ENCODE data around the gene HSPB9.

Gene HSPB9

GRCh38 chr17:42146911-42147607 lies 24.5 kb downstream of the HSPB9 start:
- no peak for DNase-seq

DNA sequence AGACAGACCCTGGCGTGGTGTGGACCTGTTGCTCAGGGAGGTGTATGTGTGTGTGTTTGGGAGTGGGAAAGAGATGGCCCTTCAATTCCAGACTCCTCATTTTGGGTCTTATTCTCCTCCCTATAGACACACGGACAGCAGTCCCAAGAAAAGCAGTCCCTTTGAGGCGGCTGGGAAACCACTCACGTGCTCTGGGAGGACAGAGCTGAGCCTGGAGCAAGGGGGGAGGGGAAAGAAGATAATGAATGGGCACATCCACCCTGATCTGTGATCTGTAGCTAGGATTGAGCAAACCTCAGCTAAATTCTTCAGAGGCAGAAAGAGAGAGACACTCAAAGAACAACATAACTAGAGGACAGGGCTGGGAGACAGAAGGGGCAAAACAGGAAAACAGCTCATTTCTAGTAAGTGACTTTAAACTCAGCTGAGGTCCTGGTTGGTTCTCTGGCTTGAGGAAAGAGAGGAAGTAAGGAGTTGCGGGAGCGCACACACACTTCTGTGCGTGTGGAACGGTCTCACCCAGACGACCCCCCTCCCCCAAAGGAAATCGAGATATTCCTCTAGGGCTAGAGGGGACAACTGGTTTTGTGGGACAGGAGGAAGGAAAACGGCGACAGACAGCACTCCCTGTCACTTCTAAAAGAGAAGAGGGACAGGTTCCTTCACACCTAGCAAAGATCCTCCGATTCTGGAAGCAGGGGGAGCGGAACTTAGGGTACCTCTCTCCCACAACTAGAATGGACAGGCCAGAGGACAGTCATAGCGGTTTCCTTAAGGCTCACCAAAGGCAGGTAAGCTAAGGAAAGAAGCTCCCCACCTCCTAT lies 31.5 kb downstream of the HSPB9 start:
- DNase-seq = no peak

- no peak for DNase-seq
Observed at GRCh38 chr17:42155614-42156045, 33.0 kb downstream of the HSPB9 start.

DNA sequence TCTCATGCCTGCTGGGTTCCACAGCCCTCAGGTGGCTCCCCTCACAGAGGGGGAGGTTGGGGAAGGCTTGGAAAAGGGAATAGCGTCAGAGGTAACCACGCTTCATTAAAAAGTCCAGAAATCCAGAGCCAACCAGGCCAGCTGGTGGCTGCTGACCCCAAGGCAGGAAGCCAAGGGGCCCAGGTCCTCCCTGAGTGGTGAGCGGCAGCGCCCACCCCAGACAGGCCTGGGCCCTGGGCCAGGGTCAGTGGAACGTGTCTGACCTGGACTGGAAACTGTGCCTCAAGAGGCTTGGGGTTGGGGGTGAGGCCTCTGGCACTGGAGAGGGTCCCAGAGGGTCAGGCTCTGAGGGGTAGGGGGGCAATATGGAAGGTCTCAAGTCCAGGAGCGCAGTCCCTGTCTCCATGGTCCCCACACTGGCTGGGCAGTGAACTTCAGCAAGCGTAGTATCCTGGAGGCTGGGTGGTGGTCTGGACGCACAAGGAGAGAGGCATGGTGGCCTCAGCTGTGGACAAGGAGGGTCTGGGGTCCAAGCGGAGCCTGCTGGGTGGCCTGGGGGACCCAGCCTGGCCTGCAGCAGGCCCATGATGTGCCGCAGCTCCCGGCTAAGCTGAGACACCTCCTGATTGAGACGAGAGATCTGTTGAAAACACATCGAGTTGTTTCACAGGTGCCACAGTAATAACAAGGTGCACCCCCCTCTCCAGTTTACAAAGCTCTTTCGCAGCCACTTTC lies 37.4 kb downstream of the HSPB9 start:
- no peak for DNase-seq

GRCh38 chr17:42160531-42160910 lies 37.9 kb downstream of the HSPB9 start:
- DNase-seq = no peak

DNA sequence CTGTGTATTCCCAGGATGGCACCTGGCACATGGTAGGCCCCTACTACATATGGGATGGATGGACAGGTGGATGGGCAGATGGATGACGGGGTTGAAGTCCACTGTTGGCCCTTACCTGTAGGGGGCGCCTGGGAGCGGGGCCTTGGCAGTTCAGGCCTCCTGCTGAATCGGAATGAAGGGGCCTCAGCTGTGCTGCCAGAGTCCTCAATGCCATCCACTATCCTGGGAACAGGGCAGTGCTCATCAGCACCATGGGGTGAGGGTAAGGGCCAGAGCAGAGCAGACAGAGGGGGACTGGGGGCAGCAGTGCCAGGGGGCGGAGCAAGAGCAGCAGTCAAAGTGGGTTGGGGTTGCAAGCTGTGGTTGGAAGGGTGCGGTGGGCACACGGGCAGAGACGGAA lies 40.5 kb downstream of the HSPB9 start:
- no peak for DNase-seq

DNA sequence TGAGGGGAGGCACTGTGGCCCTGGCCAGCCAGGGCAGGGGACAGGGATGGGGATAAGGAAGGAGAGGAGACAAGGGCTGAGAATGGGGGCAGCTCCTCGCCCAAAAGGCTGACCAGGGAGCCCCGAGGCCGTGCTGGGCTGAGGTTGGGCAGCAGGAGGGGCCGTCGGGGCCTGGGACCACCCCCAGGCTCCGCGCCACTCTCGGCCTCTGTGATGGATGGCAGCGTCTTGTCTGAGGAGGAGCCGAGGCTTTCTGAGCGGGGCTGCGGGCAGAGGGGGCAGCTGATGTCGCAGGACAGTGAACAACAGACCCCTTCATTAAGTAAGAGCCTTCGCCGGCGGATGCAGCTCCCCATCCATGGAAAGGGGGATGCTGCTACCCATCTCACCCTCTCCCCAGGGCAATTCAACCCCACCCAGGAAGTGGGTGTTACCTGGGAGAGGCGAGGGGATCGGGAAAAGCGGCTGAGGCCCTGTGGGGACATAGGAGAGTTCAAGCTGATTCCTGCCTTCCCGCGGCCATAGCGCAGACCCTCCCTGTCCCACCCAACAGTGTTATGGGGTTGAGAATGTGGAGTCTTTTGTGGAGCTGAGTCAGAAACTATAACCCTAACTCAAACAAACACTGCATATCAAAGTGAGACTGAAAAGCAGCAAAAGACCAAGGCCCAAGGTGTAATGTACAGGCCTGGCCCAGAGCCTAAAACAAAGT lies 41.2 kb downstream of the HSPB9 start:
- DNase-seq = no peak

DNA sequence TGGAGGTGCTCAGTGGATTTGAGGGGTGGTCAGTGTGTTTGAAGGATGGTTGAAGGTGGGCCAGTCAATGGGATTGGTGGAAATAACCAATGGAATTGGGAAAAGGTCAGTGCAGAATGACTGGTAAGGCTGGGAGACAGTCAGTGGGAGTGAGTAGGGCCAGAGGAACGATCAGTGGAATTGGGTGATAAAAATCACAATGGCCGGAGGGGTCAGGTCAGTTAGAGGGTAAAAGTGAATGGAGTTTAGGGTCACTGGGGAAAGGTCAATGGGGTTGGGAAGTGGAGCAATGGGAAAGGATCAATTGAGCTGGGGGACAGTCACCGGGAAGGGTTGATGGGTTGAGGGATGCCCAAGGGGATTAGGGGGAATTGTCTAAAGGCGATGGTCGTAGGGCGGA lies 43.1 kb downstream of the HSPB9 start:
- no peak for DNase-seq

GRCh38 chr17:42166196-42166763 lies 43.7 kb downstream of the HSPB9 start:
- DNase-seq = no peak

- no peak for DNase-seq
Observed at GRCh38 chr17:42167807-42168206, 45.2 kb downstream of the HSPB9 start.

GRCh38 chr17:42169351-42169750 lies 46.7 kb downstream of the HSPB9 start:
- no peak for DNase-seq

DNA sequence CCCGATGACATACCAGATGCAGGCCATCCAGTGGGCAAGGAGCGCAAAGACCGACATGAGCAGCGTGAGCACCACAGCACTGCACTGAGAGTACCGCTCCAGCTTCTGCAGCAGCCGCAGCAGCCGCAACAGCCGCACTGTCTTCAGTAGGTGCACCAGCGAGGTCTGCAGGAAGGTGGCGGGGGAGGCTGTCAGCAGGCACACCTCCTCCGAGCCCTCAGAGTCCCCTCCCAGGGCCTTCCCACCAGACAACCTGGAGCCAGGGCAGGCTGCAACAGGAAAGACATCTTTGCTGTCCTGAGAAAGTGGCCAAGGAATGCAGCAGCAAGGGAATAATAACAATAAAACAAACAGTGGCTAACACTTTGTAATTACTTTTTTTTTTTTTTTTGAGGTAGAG lies 49.2 kb downstream of the HSPB9 start:
- no peak for DNase-seq

Data from NCI-H345 (cell line).